Body of pancreas (tissue), 4 donors: ENCODE measurements around the gene RPL35.

Experiments used
- CTCF ChIP-seq, 7 experiments: fragments of 450-650 bp in 4 of 7; fragments of 200-600 bp in 3 of 7; sonication (generic) in 3 of 7; IDR thresholded peaks; one replicate each; pipeline ENCODE4 v1.5.1; 2016 to 2019; ENCODE audit warnings: antibody characterized with exemption in 7 of 7
- POLR2A ChIP-seq, 3 donors: fragments of 450-650 bp; IDR thresholded peaks; one replicate each; pipeline ENCODE4 v1.6.1; 2016; ENCODE audit warnings: antibody characterized with exemption in 3 of 3, mild to moderate bottlenecking in 2 of 3

GRCh38 chr9:124889006-124889405 lies 27.2 kb upstream of the RPL35 start:
- TF ChIP-seq POLR2A (IDR thresholded peaks at IDR 0.05) (no peak), CTCF (IDR thresholded peaks at IDR 0.05) (no peak)
